HG03097 (cell line): Measurements from ENCODE around the gene ITFG1.

Experiments used
- ATAC-seq: cut with Tn5 transposase; IDR thresholded peaks from one replicate; pipeline ENCODE4 v1.9.1; 2021; ENCODE audit not compliant: unreplicated experiment, low FRiP score

Gene ITFG1

DNA sequence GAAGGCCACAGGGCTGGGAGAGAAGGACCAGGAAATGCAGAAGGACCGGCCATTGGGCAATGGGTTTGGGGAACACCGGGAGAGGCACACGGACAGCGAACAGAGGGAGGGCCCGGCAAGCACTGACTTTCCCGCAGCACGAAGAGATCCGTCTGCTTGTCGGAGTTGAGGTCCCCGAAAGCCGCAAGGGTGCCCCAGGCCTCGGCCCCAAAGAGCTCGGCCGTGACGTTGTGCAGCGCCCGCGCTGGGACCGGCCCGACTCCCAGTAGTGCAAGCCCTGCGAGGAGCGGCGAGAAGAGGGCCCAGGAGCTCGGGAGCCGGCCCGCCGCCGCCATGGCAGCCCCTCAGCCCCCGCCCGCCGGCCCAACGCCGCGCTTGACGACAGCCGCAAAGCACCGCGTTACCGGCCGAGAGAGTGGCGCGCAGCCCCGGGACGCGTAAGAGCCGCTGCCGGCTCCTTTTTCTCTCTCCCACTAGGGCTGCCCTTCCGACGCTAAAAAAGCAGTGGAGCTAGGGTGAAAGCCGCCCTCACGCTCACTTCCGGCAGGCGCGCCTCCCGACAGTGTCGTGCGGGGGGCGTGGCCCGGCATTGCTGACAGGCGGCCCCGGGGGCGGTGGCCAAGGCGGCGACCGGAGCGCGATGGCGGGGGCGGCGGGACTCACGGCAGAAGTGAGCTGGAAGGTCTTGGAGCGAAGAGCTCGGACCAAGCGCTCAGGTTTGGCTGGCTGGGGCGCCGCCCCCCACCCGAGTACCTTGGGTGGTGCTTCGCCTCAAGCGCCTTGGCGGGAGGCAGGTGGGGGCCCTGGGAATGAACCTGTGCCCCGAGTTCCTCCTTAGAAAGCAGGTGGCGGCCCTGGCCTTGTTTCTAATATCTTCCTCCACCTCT lies at the start of gene ITFG1, which contains the start of gene PHKB:
ITFG1 (minus strand) TSS at position 353 of the 887 bp plus-strand sequence; CDS start at position 335, 18 bp downstream.
PHKB (plus strand) TSS at position 621 of the 887 bp plus-strand sequence; CDS start at position 641, 20 bp downstream.
- peak; percentile 82 for ATAC-seq

DNA sequence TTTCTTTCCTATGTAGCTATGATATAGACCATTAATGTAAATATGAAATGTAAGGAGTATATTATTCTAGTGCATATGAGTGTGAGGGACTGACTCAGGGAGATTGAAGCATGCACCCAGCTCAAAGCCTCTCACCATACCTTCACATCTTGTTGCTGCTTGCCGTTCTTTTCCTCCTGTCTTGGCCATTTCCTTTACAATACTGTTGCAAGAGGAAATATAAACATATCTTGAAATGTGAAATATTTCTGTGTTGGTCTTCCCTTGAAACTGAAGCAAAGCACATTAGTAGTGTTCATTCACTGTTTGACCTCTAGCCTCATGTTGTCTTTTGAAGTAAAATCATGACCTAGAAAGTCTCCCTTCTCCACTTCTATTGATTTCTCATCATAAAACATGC lies 46.8 kb upstream of the ITFG1 start:
- no peak for ATAC-seq

DNA sequence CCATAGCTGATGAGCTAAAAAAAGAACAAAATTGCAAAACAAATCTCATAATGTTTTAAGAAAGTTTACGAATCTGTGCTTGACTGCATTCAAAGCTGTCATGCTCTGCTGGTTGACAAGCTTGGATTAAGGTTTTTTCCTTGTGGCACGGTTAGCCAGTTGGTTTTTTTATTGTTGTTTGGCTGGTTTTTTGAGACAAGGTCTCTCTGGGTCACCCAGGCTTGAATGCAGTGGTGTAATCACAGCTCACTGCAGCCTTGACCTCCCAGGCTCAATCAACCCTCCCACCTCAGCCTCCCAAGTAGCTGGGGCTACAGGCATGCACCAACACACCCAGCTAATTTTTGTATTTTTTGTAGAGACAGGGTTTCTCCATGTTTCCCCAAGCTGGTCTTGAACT lies 45.9 kb upstream of the ITFG1 start:
- no peak for ATAC-seq

DNA sequence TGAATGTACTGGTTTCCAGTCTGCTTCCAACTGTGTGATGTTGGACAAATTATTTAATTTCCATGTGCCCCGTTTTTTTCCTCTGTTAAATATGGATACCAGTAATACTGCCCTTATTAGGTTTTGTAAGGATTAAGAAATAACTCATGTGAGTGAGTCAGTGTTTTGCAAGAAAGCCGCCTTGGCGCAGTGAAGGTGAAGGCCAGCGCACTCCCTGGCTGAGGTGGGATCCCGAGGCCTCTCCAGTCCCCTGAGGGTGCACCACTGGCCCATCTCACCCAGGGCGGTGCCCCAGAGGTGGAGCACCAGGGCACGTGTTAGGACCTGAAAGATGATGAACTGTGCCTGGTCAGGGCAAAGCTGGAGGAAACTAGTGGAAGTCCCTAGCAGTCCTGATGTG lies 43.7 kb upstream of the ITFG1 start:
- ATAC-seq: no peak

DNA sequence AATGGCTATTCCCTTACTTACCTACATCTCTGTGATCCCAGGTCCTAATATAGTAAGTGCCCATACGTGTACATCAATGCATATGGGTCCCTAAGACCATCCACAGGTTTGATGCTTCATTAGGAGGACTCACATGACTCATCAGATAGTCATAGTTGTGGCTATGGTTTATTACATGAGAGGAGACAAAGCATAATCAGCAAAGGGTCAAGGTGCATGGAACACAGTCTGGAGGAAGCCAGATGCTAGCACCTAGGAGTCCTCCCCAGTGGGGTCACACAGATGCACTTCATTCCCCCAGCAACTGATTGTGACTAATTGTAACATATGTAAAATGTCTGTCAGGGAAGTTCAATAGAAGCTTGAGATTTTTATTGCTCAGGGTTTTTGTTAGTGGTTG lies 43.1 kb upstream of the ITFG1 start:
- no peak for ATAC-seq

DNA sequence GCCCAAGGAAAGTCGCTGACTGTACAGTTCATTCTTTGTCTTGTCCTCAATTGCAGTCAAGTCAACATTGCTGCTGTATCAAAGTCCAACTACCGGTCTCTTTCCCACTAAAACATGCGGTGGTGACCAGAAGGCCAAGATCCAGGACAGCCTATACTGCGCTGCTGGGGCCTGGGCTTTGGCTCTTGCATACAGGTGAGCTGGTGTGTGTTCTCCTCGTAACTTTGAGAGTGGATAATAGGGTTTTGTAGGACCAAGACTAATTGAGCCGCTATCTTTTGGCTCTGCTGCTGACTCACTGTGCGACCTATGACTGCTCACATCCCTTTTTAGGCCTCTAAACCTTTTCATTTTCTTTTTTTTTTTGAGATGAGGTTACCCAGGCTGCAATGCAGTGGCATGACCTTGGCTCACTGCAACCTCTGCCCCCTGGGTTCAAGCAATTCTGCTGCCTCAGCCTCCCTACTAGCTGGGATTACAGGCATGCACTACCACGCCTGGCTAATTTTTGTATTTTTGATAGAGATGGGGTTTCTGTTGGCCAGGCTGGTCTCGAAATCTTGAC lies 38.9 kb upstream of the ITFG1 start:
- ATAC-seq: no peak

DNA sequence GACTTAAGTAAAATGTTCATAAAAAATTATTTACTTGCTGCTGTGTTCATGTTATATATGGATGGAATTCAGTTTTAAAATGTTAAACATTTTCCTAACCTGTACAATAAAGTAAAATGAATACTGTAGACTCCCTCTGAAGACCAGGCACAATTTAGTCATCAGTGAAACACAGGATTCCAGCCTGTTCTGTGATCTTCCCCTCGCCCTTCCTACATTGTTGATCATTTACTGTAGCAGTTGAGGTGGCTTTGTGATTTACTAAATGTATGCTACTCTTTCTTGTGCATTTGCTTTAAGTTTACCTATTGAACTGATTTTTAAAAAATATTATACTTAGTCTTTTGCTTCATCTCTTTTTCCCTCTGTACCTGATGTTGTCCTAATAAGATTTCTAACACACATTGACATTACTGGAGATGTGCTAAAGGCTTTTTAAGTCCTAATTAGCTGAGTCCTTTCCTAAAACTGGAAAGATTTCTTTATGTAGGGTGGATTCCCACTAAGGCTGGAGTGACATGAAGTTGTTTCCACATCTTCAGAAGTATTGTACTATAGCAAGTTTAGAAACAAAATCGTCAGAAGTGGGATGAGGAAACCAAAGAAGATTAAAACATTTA lies 38.3 kb upstream of the ITFG1 start:
- ATAC-seq: no peak

DNA sequence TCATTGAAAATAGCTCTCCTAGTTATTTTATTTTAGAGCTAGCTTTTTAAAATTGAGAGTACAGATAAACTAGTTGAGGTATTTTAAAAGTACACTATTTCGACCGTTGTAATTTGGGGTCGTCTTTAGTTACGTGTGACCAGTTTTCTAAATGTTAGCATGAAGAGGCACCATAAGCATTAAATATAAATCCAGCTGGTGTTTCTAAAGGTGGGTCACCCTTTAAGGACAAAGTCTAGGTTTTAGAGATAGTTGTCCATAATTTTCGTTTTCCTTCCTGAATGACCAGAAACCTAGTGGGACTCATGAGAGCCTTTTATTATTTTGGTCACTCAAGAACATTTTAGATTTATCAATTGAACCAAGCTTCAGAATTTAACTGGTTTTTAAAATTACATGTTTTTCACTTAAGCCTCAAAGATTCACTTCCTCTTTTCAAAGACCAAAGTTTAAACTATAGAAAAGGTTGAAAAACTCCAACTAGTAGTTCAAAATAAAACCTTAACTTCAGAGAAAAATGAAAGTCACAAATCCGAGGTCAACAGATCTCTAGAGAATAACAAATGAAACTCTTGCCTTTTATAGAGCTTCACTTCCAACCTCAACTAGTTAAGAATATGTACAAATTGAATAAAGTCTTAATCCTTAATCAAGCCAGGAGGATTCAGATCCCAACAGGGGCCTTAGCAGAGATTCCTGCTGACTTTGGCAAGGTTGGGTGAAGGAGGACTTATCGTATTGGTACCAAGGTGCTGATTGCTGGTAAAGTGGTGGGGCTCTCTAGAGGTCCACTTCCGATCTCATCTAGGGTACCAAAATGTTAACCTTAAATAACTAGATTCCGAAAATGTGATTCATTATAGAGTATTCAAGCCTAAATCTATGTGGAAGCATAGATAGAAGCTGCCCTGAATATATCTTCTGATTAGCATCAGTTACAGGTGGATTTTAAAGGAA lies 32.8 kb upstream of the ITFG1 start:
- ATAC-seq: peak; percentile 74

DNA sequence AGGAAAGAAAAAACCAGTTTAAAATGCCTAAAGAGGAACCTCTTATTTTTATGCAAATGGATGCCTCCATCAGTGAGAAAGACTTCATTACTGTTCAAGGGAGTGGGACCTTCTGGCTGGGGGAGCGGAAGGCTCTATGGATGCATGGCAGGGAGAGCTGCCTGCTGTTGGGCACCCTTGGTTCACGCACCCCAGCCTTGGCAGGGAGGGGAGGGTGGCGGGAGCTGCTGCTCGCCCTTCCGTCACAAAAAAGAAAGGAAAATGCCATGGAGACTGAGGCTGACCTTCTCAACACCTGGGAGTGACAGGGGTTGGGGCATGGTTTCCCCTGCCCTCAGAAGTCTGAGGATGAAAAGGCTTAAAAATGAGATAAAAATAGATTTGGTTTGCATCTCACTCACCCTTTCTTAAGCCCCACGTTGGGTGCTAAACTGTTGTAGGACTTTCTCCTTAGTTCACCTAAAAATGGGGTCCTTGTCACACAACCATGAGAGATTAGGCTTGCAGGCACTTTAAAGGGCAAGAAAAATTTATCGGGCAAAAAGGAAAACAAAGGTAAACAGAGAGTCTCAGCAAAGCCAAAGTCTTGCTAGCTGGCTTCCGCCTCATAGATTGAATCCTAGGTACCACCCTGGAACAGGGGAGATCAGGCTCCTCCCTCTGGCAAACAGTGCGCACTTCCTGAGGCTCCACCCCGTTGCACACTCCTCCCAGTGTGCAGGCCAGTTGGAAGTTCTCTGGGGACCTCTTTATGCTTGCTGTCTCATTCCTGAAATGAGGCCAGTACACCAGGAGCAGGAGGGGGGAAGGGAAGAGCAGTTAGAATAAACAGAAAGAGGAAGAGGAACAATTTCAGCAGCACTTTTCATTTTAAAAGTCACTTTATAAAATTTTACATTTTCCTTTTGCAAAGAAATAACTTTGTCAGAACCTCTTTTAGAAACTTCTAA lies 31.8 kb upstream of the ITFG1 start:
- ATAC-seq: peak; percentile 46

DNA sequence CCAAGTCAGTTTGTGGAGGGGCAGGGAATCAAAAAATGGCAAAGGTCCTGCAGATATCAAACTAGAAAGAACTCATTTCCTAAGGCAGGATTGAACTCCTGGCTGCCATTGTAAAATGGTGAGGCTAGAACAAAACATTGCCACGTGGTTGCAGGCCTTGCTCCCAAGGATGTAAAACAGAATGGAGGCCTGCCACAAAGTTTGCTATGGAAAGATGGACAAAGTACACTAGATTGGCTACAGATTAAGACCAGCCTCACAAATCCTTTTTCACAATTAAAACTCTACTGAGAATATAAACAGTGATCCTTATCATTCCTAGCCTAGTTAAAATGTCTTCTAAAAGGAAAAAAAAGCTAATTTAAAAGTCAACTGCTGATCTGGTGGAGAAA lies 31.2 kb upstream of the ITFG1 start:
- no peak for ATAC-seq

DNA sequence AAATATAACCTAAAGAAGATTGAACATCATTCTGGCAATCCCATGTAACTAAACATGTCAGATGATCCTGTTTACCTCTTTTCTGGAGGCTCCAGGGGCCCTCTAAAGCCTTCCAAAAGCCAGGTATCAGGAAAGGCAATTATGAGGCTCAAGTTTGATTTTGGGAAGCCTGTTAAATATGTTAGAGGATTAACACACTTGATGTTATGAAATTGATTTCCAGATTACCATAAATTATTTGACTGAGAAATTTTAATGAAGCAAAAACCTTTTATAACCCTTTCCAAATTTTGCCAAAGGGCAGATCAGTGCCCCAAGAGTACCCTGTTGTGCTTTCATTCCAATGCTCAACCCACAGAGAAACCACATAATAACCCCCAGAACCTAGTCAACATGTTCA lies 29.6 kb upstream of the ITFG1 start:
- ATAC-seq: no peak

DNA sequence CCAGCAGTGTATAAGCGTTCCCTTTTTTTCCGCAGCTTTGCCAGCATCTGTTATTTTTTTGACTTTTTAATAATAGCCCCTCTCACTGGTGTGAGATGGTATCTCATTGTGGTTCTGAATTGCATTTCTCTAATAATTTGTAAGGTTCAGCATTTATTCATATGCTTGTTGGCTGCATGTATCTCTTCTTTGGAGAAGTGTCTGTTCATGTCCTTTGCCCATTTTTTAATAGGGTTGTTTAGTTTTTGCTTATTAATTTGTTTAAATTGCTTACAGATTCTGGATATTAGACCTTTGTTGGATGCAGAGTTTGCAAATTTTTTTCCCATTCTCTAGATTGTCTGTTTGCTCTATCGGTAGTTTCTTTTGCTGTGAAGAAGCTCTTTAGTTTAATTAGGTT lies 27.2 kb upstream of the ITFG1 start:
- no peak for ATAC-seq

DNA sequence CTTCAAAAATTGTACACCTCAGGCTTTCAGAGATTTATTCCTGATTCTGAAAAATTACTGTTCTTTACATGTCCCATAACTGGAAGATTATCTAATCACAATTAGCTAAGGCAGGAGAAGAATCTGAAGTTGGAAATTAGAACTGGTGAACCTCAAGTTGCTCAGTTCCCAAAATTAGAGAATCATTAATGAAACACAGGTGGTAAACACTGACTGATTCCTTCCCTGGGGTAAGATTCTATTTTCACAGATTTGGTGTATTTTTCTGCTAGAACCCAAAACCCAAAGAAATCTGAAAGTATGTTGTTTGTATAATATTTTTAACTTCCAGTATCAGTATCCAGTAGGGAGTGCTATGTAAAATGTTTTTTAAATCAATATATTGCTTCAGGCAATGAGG lies 26.0 kb upstream of the ITFG1 start:
- no peak for ATAC-seq

DNA sequence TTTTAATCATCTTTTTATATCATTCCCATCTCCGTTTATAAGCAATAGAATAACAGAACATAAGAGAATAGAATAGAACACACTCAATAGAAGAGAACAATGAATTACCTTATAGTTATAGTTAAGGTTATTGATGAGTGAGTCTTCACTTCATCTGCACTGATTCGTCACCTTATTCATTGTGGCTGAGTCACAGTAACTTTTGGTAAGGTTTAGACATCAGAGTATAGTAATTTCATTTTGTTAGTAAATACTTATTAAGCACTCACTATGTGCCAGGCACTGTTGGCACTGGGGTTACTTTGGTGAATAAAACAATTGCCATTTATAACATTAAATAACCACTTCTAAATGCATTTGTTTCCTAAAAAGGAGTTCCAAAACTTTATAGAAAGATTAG lies 22.8 kb upstream of the ITFG1 start:
- ATAC-seq: no peak

DNA sequence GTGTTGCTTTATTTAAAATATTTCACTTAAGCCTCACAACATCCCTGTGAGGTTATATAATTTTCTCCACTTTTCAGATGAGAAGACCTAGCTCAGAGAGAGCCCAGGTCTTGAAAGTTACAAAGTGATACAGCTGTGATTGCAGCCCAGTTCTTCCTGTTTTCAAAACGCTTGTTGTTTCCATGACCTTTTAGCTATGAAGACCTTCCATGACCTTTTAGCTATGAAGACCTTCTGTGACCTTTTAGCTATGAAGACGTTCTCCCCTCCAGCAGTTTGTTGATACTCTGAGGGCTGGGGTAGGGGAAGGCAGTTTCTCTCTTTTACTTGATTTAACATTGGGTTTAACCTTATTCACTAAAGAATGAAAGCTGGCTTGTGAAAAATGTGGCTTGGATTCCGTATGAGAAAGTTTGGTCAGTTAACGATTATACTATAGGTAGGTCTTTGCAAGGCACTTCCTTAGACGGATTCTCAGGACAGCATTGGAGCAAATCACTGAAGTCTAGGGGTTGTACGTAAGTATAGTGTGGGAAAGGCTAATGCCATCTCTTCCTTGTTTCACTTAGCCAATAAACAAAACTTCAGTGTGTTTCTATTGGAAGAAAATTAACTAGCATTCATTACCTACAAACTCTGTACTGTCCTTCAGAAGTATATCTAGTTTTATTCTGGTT lies 21.0 kb upstream of the ITFG1 start:
- ATAC-seq: no peak

DNA sequence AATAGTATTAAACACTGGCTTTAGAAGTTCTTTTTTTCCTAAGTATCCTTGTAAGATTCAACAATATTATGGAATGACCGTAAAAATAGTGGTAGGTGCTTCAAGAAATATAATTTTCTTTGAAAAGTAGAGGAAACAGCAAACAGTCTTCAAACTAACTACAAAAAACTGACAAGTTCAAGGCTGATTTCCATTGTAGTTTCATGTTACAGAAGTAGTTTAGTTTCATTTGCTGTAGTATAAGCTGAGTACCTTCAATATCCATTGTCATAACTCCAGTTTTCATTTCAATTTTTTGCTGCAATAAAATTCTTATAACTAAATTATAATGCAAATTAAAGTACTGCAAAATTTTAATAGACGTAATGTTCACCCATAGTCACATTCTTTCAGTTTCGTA lies 19.5 kb upstream of the ITFG1 start:
- no peak for ATAC-seq

DNA sequence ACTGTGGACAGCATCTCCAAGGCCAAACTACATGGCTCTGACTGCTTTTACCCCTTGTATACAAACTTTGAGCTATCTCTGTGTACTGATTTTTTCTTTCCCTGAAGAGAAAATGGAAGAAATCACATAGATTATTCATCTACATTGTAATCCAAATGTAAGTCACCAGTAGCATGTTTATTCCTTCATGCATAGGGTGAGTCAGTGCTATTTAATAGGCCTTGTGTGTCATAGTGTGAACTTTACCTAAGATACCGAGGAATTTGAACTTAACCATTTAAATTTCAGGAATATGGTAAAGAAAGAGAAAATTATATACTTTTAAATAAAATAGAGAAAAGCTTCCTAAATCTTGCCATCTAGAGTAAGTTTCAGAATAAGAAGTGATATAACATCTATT lies 16.8 kb upstream of the ITFG1 start:
- ATAC-seq: no peak

DNA sequence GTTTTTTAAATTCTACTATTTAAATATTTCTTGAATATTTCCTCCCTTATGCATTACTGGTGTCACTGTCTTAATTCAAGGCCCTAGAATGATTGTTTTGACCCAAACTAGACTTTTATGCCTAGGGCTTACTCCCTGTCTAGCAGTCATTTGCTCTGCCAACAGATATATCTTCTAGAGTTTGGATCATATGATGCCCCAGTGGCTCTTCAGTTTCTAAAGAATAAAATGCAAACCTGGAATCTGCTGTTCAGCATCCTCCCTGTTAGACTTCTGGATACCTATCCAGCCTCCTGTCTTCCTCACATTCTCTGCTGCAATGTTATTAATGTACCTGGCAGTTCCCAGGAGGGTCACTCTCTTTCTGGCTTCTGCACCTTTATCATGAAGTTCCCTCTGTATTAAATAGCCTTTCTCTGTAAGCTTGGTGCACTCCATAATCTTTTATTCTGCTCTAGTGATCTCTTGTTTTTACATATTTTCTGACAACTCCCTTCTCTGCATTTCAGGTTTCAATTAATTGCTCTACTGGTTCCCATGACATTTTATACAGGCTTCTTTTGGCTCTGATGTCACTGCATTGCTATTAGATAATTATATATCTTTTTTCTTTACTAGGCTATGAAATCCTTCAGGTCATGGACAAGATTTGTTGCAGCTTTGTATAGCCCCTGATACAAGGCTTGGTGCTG lies 15.9 kb upstream of the ITFG1 start:
- no peak for ATAC-seq
